Measurements from ENCODE around the gene EPB41L3.

Gene EPB41L3

DNA sequence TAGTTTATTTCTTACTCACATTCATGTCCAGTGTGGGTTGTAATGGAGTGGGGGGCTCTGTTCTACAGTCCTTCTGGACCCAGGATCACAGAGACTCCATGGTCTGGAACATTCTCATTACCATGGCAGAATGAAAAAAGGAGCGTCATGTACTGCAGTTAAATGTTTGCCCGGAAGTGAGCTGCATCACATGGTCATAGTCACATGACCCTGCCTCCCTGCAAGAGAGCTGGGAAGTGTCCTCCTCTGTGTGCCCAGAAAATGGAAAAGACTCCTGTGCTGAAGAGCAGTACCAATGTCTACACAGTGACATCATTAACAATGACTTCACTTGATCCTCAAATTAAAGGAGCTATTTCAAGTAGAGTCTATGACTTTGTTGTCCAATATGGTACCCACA is 174.3 kb downstream of the EPB41L3 start:
- no peak overlapping the region for H3K4me2 ChIP-seq (ENCODE audit: insufficient read depth, low read length, poor library complexity, severe bottlenecking)
- H2BK120ac ChIP-seq (ENCODE audit: low read depth, low read length), result no peak overlapping the region
- H3K79me1 ChIP-seq (ENCODE audit: low read depth, low read length), result no peaks in the 10 kb centered on the region
- H2AK5ac ChIP-seq (ENCODE audit: low read depth, low read length), result no peak overlapping the region
- H4K8ac ChIP-seq (ENCODE audit: low read depth, low read length), result no peak overlapping the region
- H2BK15ac ChIP-seq (ENCODE audit: low read length), result no peak overlapping the region
- no peak overlapping the region for H3K14ac ChIP-seq (ENCODE audit: low read length)
- no peak overlapping the region for H3K4me3 ChIP-seq (ENCODE audit: low read length in 2 of 2)
- H3K9ac ChIP-seq (ENCODE audit: low read depth, low read length, poor library complexity), result no peak overlapping the region
- no peak overlapping the region for H2BK12ac ChIP-seq (ENCODE audit: low read length)
- no peaks in the 10 kb centered on the region for H3K4me1 ChIP-seq (ENCODE audit: control insufficient read depth in 2 of 2, insufficient read depth in 1 of 2, low read depth in 1 of 2, low read length in 2 of 2)
- peak overlapping the region; percentile 68 for H2AFZ ChIP-seq (ENCODE audit: low read length)
- H3K9me3 ChIP-seq (replicated peaks in 1 of 2; ENCODE audit: control insufficient read depth in 2 of 2, insufficient read depth in 1 of 2, low read depth in 1 of 2, low read length in 2 of 2), result no peaks in the 10 kb centered on the region
- no peak overlapping the region for H3K27ac ChIP-seq (replicated peaks; ENCODE audit: low read length)
- no CpG with 5 or more reads among the region's 2 CpGs for WGBS, 2 donors (ENCODE audit: extremely low coverage in 2 of 2, insufficient read length in 2 of 2, insufficient replicate concordance in 1 of 2)
- H3K23ac ChIP-seq (ENCODE audit: low read depth, low read length, poor library complexity), result no peak overlapping the region
- no peaks in the 10 kb centered on the region for H3K27me3 ChIP-seq (ENCODE audit: control insufficient read depth in 3 of 3, insufficient read depth in 3 of 3, low read depth in 1 of 3, low read length in 3 of 3)
- H4K91ac ChIP-seq (ENCODE audit: low read depth, low read length, poor library complexity), result no peak overlapping the region
- no peak overlapping the region for H2BK5ac ChIP-seq (ENCODE audit: low read length)
- H3K18ac ChIP-seq (ENCODE audit: low read length), result no peak overlapping the region
- H3K4ac ChIP-seq (ENCODE audit: low read length), result no peak overlapping the region
- H3K36me3 ChIP-seq (replicated peaks in 1 of 2; ENCODE audit: control insufficient read depth in 2 of 2, insufficient read depth in 2 of 2, low read length in 2 of 2), result no peaks in the 10 kb centered on the region
- no peak for DNase-seq (ENCODE audit: low spot score)

DNA sequence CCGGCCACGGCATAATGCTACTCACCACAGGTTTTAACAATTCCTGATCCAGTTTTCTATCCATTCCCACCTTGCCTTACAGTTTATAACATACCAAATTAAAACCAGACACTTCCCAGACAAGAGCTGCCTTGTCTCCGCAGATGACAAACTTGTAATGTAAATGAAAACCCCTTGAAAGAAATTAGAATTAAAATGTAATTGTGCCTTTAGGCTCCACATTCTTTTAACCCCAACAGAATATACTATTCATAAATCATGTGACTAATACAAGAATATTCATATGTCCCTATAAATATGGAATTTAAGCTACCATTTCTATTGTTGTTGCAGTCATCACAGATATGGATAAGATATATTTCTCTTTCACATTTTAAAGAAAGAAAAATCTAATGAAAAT is 178.4 kb downstream of the EPB41L3 start:
- Histone ChIP-seq H3K27me3 (ENCODE audit: control insufficient read depth in 3 of 3, insufficient read depth in 3 of 3, low read depth in 1 of 3, low read length in 3 of 3) (no peaks in the 10 kb centered on the region), H3K4me1 (ENCODE audit: control insufficient read depth in 2 of 2, insufficient read depth in 1 of 2, low read depth in 1 of 2, low read length in 2 of 2) (no peaks in the 10 kb centered on the region), H2BK12ac (ENCODE audit: low read length) (no peak overlapping the region), H2AK5ac (ENCODE audit: low read depth, low read length) (no peak overlapping the region), H3K23ac (ENCODE audit: low read depth, low read length, poor library complexity) (no peak overlapping the region), H3K36me3 (replicated peaks in 1 of 2; ENCODE audit: control insufficient read depth in 2 of 2, insufficient read depth in 2 of 2, low read length in 2 of 2) (no peaks in the 10 kb centered on the region), H3K4me2 (ENCODE audit: insufficient read depth, low read length, poor library complexity, severe bottlenecking) (no peak overlapping the region), H3K18ac (ENCODE audit: low read length) (no peak overlapping the region), H2AFZ (ENCODE audit: low read length) (no peak overlapping the region), H3K27ac (replicated peaks; ENCODE audit: low read length) (no peak overlapping the region), H3K79me1 (ENCODE audit: low read depth, low read length) (no peaks in the 10 kb centered on the region), H2BK15ac (ENCODE audit: low read length) (no peak overlapping the region), H3K9me3 (replicated peaks in 1 of 2; ENCODE audit: control insufficient read depth in 2 of 2, insufficient read depth in 1 of 2, low read depth in 1 of 2, low read length in 2 of 2) (no peaks in the 10 kb centered on the region), H3K4ac (ENCODE audit: low read length) (no peak overlapping the region), H3K14ac (ENCODE audit: low read length) (no peak overlapping the region), H3K9ac (ENCODE audit: low read depth, low read length, poor library complexity) (no peak overlapping the region), H3K4me3 (ENCODE audit: low read length in 2 of 2) (no peak overlapping the region), H4K8ac (ENCODE audit: low read depth, low read length) (no peak overlapping the region), H2BK120ac (ENCODE audit: low read depth, low read length) (no peak overlapping the region), H2BK5ac (ENCODE audit: low read length) (no peak overlapping the region), H4K91ac (ENCODE audit: low read depth, low read length, poor library complexity) (no peak overlapping the region)
- WGBS, 2 donors (ENCODE audit: extremely low coverage in 2 of 2, insufficient read length in 2 of 2, insufficient replicate concordance in 1 of 2), result no CpG with 5 or more reads among the region's 3 CpGs
- DNase-seq (ENCODE audit: low spot score), result no peak

DNA sequence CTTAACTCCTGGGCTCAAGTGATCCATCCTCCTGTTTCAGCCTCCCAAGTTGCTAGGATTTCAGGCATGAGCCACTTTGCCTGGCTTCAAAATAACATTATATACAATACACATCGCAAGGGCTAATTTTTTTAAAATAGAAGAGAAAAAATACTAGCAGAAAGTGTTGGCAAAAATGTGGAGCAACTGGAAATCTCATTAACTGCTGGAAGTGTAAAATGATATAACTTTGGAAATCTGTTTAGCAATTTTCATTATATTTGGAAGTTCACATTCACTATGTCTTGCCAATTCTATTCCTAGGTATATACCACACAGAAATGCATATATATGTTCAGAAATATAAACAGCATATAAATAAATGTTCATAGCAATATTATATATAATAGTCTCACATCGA is 193.2 kb downstream of the EPB41L3 start:
- no peaks in the 10 kb centered on the region for H3K9me3 ChIP-seq (replicated peaks in 1 of 2; ENCODE audit: control insufficient read depth in 2 of 2, insufficient read depth in 1 of 2, low read depth in 1 of 2, low read length in 2 of 2)
- H3K27me3 ChIP-seq (ENCODE audit: control insufficient read depth in 3 of 3, insufficient read depth in 3 of 3, low read depth in 1 of 3, low read length in 3 of 3), result no peaks in the 10 kb centered on the region
- no peak overlapping the region for H2BK5ac ChIP-seq (ENCODE audit: low read length)
- no peak overlapping the region for H2AK5ac ChIP-seq (ENCODE audit: low read depth, low read length)
- no peak overlapping the region for H3K27ac ChIP-seq (replicated peaks; ENCODE audit: low read length)
- no peaks in the 10 kb centered on the region for H3K36me3 ChIP-seq (replicated peaks in 1 of 2; ENCODE audit: control insufficient read depth in 2 of 2, insufficient read depth in 2 of 2, low read length in 2 of 2)
- no peak overlapping the region for H3K23ac ChIP-seq (ENCODE audit: low read depth, low read length, poor library complexity)
- H3K4me3 ChIP-seq (ENCODE audit: low read length in 2 of 2), result no peak overlapping the region
- no peak overlapping the region for H4K8ac ChIP-seq (ENCODE audit: low read depth, low read length)
- no peak overlapping the region for H3K4ac ChIP-seq (ENCODE audit: low read length)
- no peak overlapping the region for H4K91ac ChIP-seq (ENCODE audit: low read depth, low read length, poor library complexity)
- H3K4me1 ChIP-seq (ENCODE audit: control insufficient read depth in 2 of 2, insufficient read depth in 1 of 2, low read depth in 1 of 2, low read length in 2 of 2), result no peaks in the 10 kb centered on the region
- no peak overlapping the region for H3K14ac ChIP-seq (ENCODE audit: low read length)
- H3K18ac ChIP-seq (ENCODE audit: low read length), result no peak overlapping the region
- WGBS, 2 donors (ENCODE audit: extremely low coverage in 2 of 2, insufficient read length in 2 of 2, insufficient replicate concordance in 1 of 2), result no CpG with 5 or more reads among the region's 2 CpGs
- no peak overlapping the region for H2BK120ac ChIP-seq (ENCODE audit: low read depth, low read length)
- DNase-seq (ENCODE audit: low spot score), result no peak
- H3K9ac ChIP-seq (ENCODE audit: low read depth, low read length, poor library complexity), result no peak overlapping the region
- H2BK12ac ChIP-seq (ENCODE audit: low read length), result no peak overlapping the region
- no peaks in the 10 kb centered on the region for H3K79me1 ChIP-seq (ENCODE audit: low read depth, low read length)
- no peak overlapping the region for H2AFZ ChIP-seq (ENCODE audit: low read length)
- H3K4me2 ChIP-seq (ENCODE audit: insufficient read depth, low read length, poor library complexity, severe bottlenecking), result no peak overlapping the region
- no peak overlapping the region for H2BK15ac ChIP-seq (ENCODE audit: low read length)
